Measurements from ENCODE around the gene JAZF1.

- no peak for TF ChIP-seq REST (IDR thresholded peaks at IDR 0.05; ENCODE audit: low read depth)
- TF ChIP-seq EP300 (IDR thresholded peaks at IDR 0.05; ENCODE audit: borderline replicate concordance): no peak
- TF ChIP-seq NFIC (IDR thresholded peaks at IDR 0.05): no peak
- no peak for TF ChIP-seq CREB1 (IDR thresholded peaks at IDR 0.05; ENCODE audit: low read depth)
- no peak for TF ChIP-seq YY1 (IDR thresholded peaks at IDR 0.05; ENCODE audit: low read depth)
- no peak for TF ChIP-seq TEAD4 (IDR thresholded peaks at IDR 0.05)
- no peak for TF ChIP-seq FOXM1 (IDR thresholded peaks at IDR 0.05; ENCODE audit: borderline replicate concordance, low read depth)
- TF ChIP-seq RAD21 (IDR thresholded peaks at IDR 0.05; ENCODE audit: low read depth): no peak
Observed at GRCh38 chr7:28191184-28191583, 10.6 kb upstream of the JAZF1 start.
